AG04449 (cell line): ENCODE measurements around the gene TCHH.
"Not testable (repeated sequence)": the region's sequence is repeated elsewhere in the genome, so short reads cannot be mapped to it uniquely, and the experiment has no call there.

Source experiments
- CTCF ChIA-PET: fragments of 350-600 bp; formaldehyde crosslinking; extraction: SDS; loops from one replicate; lab custom pipeline; 2021; ENCODE audit warnings: antibody characterized with exemption; lab: Yijun Ruan, JAX
- POLR2A ChIA-PET: fragments of 400-600, 350-600 bp; formaldehyde crosslinking; extraction: SDS; loops from one replicate; lab custom pipeline; 2020; ENCODE audit warnings: antibody characterized with exemption, inconsistent platforms; lab: Yijun Ruan, JAX
- DNase-seq: peaks from one replicate; pipeline ENCODE4 v3.0.0-alpha.2; 2010; ENCODE audit warnings: low read depth, low spot score
- H3K4me3 ChIP-seq: 2 replicates; pipeline ENCODE4 v1.5.1; 2011; ENCODE audit warnings: low read depth, mild to moderate bottlenecking, control low read depth, low read length
- CTCF ChIP-seq: IDR thresholded peaks from one replicate; pipeline ENCODE4 v1.5.1; 2011; ENCODE audit warnings: mild to moderate bottlenecking, moderate library complexity, low read length, control low read depth, inconsistent platforms; ENCODE audit not compliant: insufficient read depth; ENCODE audit errors: missing control alignments

Gene TCHH

GRCh38 chr1:152153996-152154395 is 38.8 kb upstream of the TCHH start:
- H3K4me3 ChIP-seq = no peak overlapping the region
- DNase-seq = no peak
- POLR2A ChIA-PET = no interaction called here
- CTCF ChIA-PET = interaction anchor here (1.5 to 1.6 kb wide), 2 partner anchors 29 to 31 kb away, joined by 3 to 5 read pairs; no protein-coding TSS in a partner anchor
- TF ChIP-seq CTCF = no peak

- DNase-seq = no peak
- ChIA-PET CTCF (interaction anchor here (1.1 to 7.2 kb wide), 7 partner anchors 10 to 307 kb away, joined by 3 to 114 read pairs (median 5); no protein-coding TSS in a partner anchor), POLR2A (no interaction called here)
- no peak for TF ChIP-seq CTCF
- no peak overlapping the region for H3K4me3 ChIP-seq
Measured at GRCh38 chr1:152151646-152152045, 36.4 kb upstream of the TCHH start.

- ChIA-PET POLR2A (no interaction called here), CTCF (interaction anchor here (0.6 to 7.2 kb wide), 5 partner anchors 11 to 311 kb away, joined by 3 to 114 read pairs (median 5); no protein-coding TSS in a partner anchor)
Measured at GRCh38 chr1:152148981-152149380, 33.7 kb upstream of the TCHH start.

GRCh38 chr1:152148051-152148450 is 32.8 kb upstream of the TCHH start:
- no peak for DNase-seq
- ChIA-PET CTCF (interaction anchor here (0.8 to 7.2 kb wide), 3 partner anchors 38 to 310 kb away, joined by 3 to 114 read pairs (median 5); no protein-coding TSS in a partner anchor), POLR2A (no interaction called here)

More at GRCh38 chr1:152148981-152149380, 33.7 kb upstream of the TCHH start:
- no peak for DNase-seq
- H3K4me3 ChIP-seq = no peak overlapping the region
- TF ChIP-seq CTCF = no peak

GRCh38 chr1:152145769-152146168 is 30.5 kb upstream of the TCHH start:
- POLR2A ChIA-PET = no interaction called here
- TF ChIP-seq CTCF = no peak
- H3K4me3 ChIP-seq = no peak overlapping the region
- CTCF ChIA-PET = interaction anchor here (7.2 kb wide), 1 partner anchor 40 kb away, joined by 114 read pairs; no protein-coding TSS in a partner anchor
- no peak for DNase-seq

More at GRCh38 chr1:152148051-152148450, 32.8 kb upstream of the TCHH start:
- no peak for TF ChIP-seq CTCF
- no peak overlapping the region for H3K4me3 ChIP-seq

- CTCF ChIA-PET, DNase-seq, H3K4me3 ChIP-seq, POLR2A ChIA-PET: not testable (repeated sequence)
Measured at GRCh38 chr1:152144674-152145183, 29.5 kb upstream of the TCHH start.
